SU-DHL-6 (cell line): Measurements from ENCODE around the gene HORMAD1.

ENCODE experiments used
- H2AFZ ChIP-seq: fragments of 200-600 bp; sonication (generic); 2 replicates; pipeline ENCODE4 v1.6.1; 2014; ENCODE audit warnings: low read depth, mild to moderate bottlenecking, moderate library complexity, mixed read lengths, antibody characterized with exemption, low read length; ENCODE audit not compliant: severe bottlenecking
- H3F3A ChIP-seq: fragments of 200-600 bp; shearing (Covaris generic); 2 replicates; pipeline ENCODE4 v1.6.0; 2016; ENCODE audit warnings: antibody characterized with exemption, mild to moderate bottlenecking; ENCODE audit not compliant: insufficient read depth
- H3K27ac ChIP-seq: fragments of 200-600 bp; sonication (generic); 2 replicates; pipeline ENCODE4 v1.5.1; 2016; ENCODE audit warnings: low read depth, mild to moderate bottlenecking, low read length, moderate library complexity, mixed read lengths
- H3K27me3 ChIP-seq: fragments of 200-600 bp; sonication (generic), shearing (Covaris generic); 2 replicates; pipeline ENCODE4 v1.6.0; 2014; ENCODE audit warnings: mild to moderate bottlenecking, low read length
- H3K36me3 ChIP-seq: fragments of 200-600 bp; sonication (generic); 2 replicates; pipeline ENCODE4 v1.6.1; 2014; ENCODE audit warnings: mild to moderate bottlenecking, low read length, mixed read lengths
- H3K4me2 ChIP-seq: fragments of 300-600, 200-600 bp; shearing (Covaris generic), sonication (generic); 2 replicates; pipeline ENCODE4 v1.6.0; 2014; ENCODE audit warnings: low read length, low read depth, mild to moderate bottlenecking; ENCODE audit not compliant: poor library complexity, severe bottlenecking
- H3K4me3 ChIP-seq: fragments of 200-600 bp; sonication (generic); 2 replicates; pipeline ENCODE4 v1.5.1; 2014; ENCODE audit warnings: antibody characterized with exemption, low read length, mild to moderate bottlenecking, mixed read lengths; ENCODE audit not compliant: insufficient read depth, poor library complexity, severe bottlenecking
- H3K79me2 ChIP-seq: fragments of 200-600 bp; sonication (generic); 2 replicates; pipeline ENCODE4 v1.6.1; 2014; ENCODE audit warnings: mild to moderate bottlenecking, low read length, moderate library complexity; ENCODE audit not compliant: insufficient read depth
- H3K9ac ChIP-seq: fragments of 200-600 bp; sonication (generic); 2 replicates; pipeline ENCODE4 v1.7.0; 2014; ENCODE audit warnings: mild to moderate bottlenecking, low read length
- H3K9me2 ChIP-seq: fragments of 200-600 bp; sonication (generic); replicated peaks from 2 replicates; pipeline ENCODE4 v1.6.1; 2014; ENCODE audit warnings: low read length; ENCODE audit not compliant: insufficient read depth
- H3K9me3 ChIP-seq: fragments of 200-600 bp; sonication (generic); 2 replicates; pipeline ENCODE4 v1.6.1; 2014; ENCODE audit warnings: low read length, mixed read lengths; ENCODE audit not compliant: insufficient read depth
- H4K20me1 ChIP-seq: fragments of 200-600 bp; sonication (generic); 2 replicates; pipeline ENCODE4 v1.6.1; 2014; ENCODE audit warnings: low read depth, mild to moderate bottlenecking, antibody characterized with exemption, low read length, moderate library complexity, mixed read lengths
- CTCF ChIP-seq: fragments of 200-600 bp; sonication (generic); IDR thresholded peaks from one replicate; pipeline ENCODE4 v1.5.1; 2017; ENCODE audit warnings: antibody characterized with exemption, mild to moderate bottlenecking, low read length, moderate library complexity; ENCODE audit not compliant: insufficient read depth, poor library complexity, severe bottlenecking
- EZH2phosphoT487 ChIP-seq: fragments of 200-600 bp; sonication (generic), shearing (Covaris generic); conservative IDR thresholded peaks from 2 replicates; pipeline ENCODE4 v1.6.1; 2018; ENCODE audit warnings: mild to moderate bottlenecking, antibody characterized with exemption, low read length, moderate library complexity, mixed read lengths

HORMAD1 gene

GRCh38 chr1:150696995-150697927 lies 23.4 kb downstream of the HORMAD1 start, which contains the start of gene GOLPH3L:
Gene GOLPH3L, minus strand, starts transcription at chr1:150697154. Its CDS starts 2,316 bp downstream, at chr1:150694838.
- peak within 1 kb of the TSS; percentile 92 for H2AFZ ChIP-seq
- peaks cover 17% of the 10 kb centered on the region for H3K36me3 ChIP-seq
- H3K27ac ChIP-seq = peak within 1 kb of the TSS; percentile 54
- peaks cover 8% of the 10 kb centered on the region for H3K79me2 ChIP-seq
- H3K9me2 ChIP-seq = no peaks in the 10 kb centered on the region
- peak within 1 kb of the TSS; percentile 99 for H3K4me3 ChIP-seq
- H3K9ac ChIP-seq = peak within 1 kb of the TSS; percentile 64
- H3F3A ChIP-seq = peaks cover 34% of the 10 kb centered on the region
- peak within 1 kb of the TSS; percentile 96 for H3K4me2 ChIP-seq
- no peak for TF ChIP-seq CTCF
- TF ChIP-seq EZH2phosphoT487 = no peak
- no peaks in the 10 kb centered on the region for H3K9me3 ChIP-seq
- no peaks in the 10 kb centered on the region for H4K20me1 ChIP-seq
- H3K27me3 ChIP-seq = no peaks in the 10 kb centered on the region

DNA sequence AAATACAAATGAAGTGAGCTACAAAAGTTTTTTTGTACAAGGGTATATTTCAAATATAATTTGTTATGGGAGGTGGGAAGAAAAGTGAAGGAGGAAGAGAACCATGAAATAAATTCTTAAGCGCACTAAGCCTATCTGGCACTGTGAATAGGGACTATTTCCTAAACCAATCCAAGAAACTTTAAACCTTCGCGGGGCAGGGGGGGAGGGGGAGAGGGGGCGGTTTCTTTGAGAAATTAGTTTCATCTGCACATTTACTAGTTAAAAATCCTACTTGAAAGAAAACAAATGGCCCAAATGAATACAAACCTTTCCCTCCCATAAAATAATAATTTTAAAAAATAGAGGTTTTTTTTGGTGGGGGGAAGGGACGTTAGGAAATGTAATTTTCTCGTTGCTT lies 24.1 kb downstream of the HORMAD1 start:
- H3K9ac ChIP-seq = peak overlapping the region; percentile 64
- H3K36me3 ChIP-seq = peaks cover 24% of the 10 kb centered on the region
- H3K27ac ChIP-seq = peak overlapping the region; percentile 54
- TF ChIP-seq EZH2phosphoT487 (no peak), CTCF (no peak)
- peaks cover 34% of the 10 kb centered on the region for H3F3A ChIP-seq
- peak overlapping the region; percentile 99 for H3K4me3 ChIP-seq
- H3K79me2 ChIP-seq = peaks cover 8% of the 10 kb centered on the region
- H3K4me2 ChIP-seq = peak overlapping the region; percentile 96
- no peaks in the 10 kb centered on the region for H3K9me2 ChIP-seq
- H3K9me3 ChIP-seq = no peaks in the 10 kb centered on the region
- no peaks in the 10 kb centered on the region for H3K27me3 ChIP-seq
- H4K20me1 ChIP-seq = no peaks in the 10 kb centered on the region
- peak overlapping the region; percentile 87 for H2AFZ ChIP-seq

- TF ChIP-seq EZH2phosphoT487 (no peak), CTCF (no peak)
- Histone ChIP-seq H3K4me2 (peak overlapping the region; percentile 96), H3K79me2 (peaks cover 8% of the 10 kb centered on the region), H3K36me3 (peaks cover 25% of the 10 kb centered on the region), H3K4me3 (peak overlapping the region; percentile 99), H2AFZ (no peak overlapping the region), H3K9me3 (no peaks in the 10 kb centered on the region), H3K27ac (peak overlapping the region; percentile 52), H3K27me3 (no peaks in the 10 kb centered on the region), H3F3A (peaks cover 34% of the 10 kb centered on the region), H3K9me2 (no peaks in the 10 kb centered on the region), H3K9ac (peak overlapping the region; percentile 64), H4K20me1 (no peaks in the 10 kb centered on the region)
These were observed 24.5 kb downstream of the HORMAD1 start for GRCh38 chr1:150696162-150696561.
